GM10248 (cell line): Measurements from ENCODE around the gene CRMP1.
A peak's percentile ranks its signal among the peaks of the same experiment; 100 is the strongest.

ENCODE experiments used
- CTCF ChIA-PET: fragments of 300-600 bp; sonication (Branson Sonifier 250); formaldehyde crosslinking; extraction: SDS; loops from one replicate; lab custom pipeline; 2021; ENCODE audit warnings: antibody characterized with exemption; lab: Yijun Ruan, JAX
- POLR2A ChIA-PET: fragments of 350-650 bp; sonication (Branson Sonifier 250); formaldehyde crosslinking; extraction: SDS; loops from one replicate; lab custom pipeline; 2020; ENCODE audit warnings: antibody characterized with exemption; lab: Yijun Ruan, JAX
- DNase-seq: peaks from one replicate; pipeline ENCODE4 v3.0.0; 2012; ENCODE audit errors: extremely low spot score
- CTCF ChIP-seq: IDR thresholded peaks from 2 replicates; pipeline ENCODE4 v1.5.1; 2012; ENCODE audit warnings: mild to moderate bottlenecking, low read depth; ENCODE audit errors: extremely low read depth, missing control alignments, control extremely low read depth

CRMP1 gene

GRCh38 chr4:5827108-5828004 is 65.5 kb downstream of the CRMP1 start:
- no peak for DNase-seq
- ChIA-PET CTCF (no interaction called here), POLR2A (no interaction called here)
- no peak for TF ChIP-seq CTCF

GRCh38 chr4:5826437-5827107 is 66.3 kb downstream of the CRMP1 start:
- ChIA-PET POLR2A (no interaction called here), CTCF (no interaction called here)
- no peak for TF ChIP-seq CTCF
- DNase-seq, result no peak

- no peak for TF ChIP-seq CTCF
- ChIA-PET POLR2A (no interaction called here), CTCF (no interaction called here)
Measured at GRCh38 chr4:5825321-5826041, 67.4 kb downstream of the CRMP1 start.

GRCh38 chr4:5824635-5825034 is 68.3 kb downstream of the CRMP1 start:
- peak; percentile 38 for TF ChIP-seq CTCF
- POLR2A ChIA-PET, result no interaction called here
- DNase-seq, result peak; percentile 40
- CTCF ChIA-PET, result no interaction called here

More at GRCh38 chr4:5825321-5826041, 67.4 kb downstream of the CRMP1 start:
- DNase-seq, result no peak

- no peak for TF ChIP-seq CTCF
- CTCF ChIA-PET, result interaction anchor here (2.1 kb wide), 1 partner anchor 11 kb away, joined by 11 read pairs; no protein-coding TSS in a partner anchor
Measured at GRCh38 chr4:5824227-5824626, 68.7 kb downstream of the CRMP1 start.

More at GRCh38 chr4:5824227-5824626, 68.7 kb downstream of the CRMP1 start:
- POLR2A ChIA-PET, result no interaction called here
- no peak for DNase-seq
